ENCODE measurements around the gene TPR.

DNA sequence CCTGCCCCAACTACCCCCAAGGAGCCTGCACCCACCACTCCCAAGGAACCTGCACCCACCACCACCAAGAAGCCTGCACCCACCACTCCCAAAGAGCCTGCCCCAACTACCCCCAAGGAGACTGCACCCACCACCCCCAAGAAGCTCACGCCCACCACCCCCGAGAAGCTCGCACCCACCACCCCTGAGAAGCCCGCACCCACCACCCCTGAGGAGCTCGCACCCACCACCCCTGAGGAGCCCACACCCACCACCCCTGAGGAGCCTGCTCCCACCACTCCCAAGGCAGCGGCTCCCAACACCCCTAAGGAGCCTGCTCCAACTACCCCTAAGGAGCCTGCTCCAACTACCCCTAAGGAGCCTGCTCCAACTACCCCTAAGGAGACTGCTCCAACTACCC lies 67.6 kb downstream of the TPR start:
- TF ChIP-seq, protein P1, sequence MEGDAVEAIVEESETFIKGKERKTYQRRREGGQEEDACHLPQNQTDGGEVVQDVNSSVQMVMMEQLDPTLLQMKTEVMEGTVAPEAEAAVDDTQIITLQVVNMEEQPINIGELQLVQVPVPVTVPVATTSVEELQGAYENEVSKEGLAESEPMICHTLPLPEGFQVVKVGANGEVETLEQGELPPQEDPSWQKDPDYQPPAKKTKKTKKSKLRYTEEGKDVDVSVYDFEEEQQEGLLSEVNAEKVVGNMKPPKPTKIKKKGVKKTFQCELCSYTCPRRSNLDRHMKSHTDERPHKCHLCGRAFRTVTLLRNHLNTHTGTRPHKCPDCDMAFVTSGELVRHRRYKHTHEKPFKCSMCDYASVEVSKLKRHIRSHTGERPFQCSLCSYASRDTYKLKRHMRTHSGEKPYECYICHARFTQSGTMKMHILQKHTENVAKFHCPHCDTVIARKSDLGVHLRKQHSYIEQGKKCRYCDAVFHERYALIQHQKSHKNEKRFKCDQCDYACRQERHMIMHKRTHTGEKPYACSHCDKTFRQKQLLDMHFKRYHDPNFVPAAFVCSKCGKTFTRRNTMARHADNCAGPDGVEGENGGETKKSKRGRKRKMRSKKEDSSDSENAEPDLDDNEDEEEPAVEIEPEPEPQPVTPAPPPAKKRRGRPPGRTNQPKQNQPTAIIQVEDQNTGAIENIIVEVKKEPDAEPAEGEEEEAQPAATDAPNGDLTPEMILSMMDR (IDR thresholded peaks at IDR 0.05; ENCODE audit: borderline replicate concordance, extremely low read depth, low read length, poor library complexity, severe bottlenecking), result no peak
- no peak for TF ChIP-seq EZH2 (IDR thresholded peaks at IDR 0.05; ENCODE audit: borderline replicate concordance, low read depth, low read length, severe bottlenecking)
